ENCODE results near the gene FKTN. TPM values are rescaled to one million over a fixed set of nuclear protein-coding genes. Genes with fewer than 3 reads are reported as not detected.
A peak's percentile ranks its signal among the peaks of the same experiment; 100 is the strongest.

FKTN gene
- total and polyA plus RNA-seq, 4 donors: 3.2 to 36.9 (median 7.4) TPM

DNA sequence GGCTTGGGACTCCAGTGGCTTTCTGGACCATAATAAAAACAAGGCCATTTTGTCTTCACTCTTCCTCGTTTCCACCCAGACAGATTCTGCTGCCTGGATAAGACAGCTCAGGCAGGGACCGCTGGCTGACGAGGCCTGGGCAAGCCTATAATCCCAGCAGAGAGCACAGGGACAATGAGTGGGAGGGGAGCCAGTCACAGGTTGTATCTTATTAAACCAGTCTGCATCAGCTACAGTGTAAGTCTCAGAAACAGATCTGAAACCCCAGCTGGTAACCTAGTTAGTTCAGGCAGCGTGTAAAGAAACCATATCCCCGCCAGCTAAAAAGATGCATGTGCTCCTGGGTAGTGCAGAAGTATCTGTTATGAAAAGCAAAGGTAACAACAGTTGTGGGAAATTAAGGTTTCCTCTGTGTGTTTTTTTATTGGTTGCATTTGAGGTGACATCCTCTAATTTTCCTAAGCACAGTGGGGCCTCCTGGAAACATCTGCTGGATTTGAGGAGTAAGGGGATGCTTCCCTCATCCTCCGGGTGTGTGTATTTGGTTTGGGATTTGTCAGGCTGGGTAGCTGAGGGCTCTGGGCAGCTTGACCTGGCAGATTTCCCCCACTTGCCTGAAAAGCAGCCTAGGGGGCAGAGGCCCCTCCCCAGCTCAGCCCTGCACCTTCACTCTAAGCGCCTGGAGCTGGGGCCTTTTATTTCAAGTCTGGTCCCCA, 89.1 kb downstream of the FKTN start:
- Histone ChIP-seq H3K4me1 (ENCODE audit: control insufficient read depth in 5 of 5, insufficient read depth in 5 of 5, low read length in 5 of 5) (no peaks in the 10 kb centered on the region), H3K4me3 (no peak overlapping the region), H3K27me3 (ENCODE audit: control insufficient read depth in 3 of 3, insufficient read depth in 3 of 3, low read length in 2 of 3) (no peaks in the 10 kb centered on the region), H3K27ac (ENCODE audit: low read depth in 1 of 2, low read length in 1 of 2) (no peak overlapping the region), H3K9ac (ENCODE audit: insufficient read depth in 1 of 2, low read length in 2 of 2) (no peak overlapping the region), H3K9me3 (ENCODE audit: control insufficient read depth in 4 of 4, insufficient read depth in 3 of 4, low read length in 3 of 4) (no peaks in the 10 kb centered on the region), H3K36me3 (ENCODE audit: control insufficient read depth in 4 of 4, insufficient read depth in 4 of 4, low read length in 4 of 4) (no peaks in the 10 kb centered on the region)
- no peak for DNase-seq
- ATAC-seq (ENCODE audit: insufficient read depth, low FRiP score): no peak
- WGBS, 2 donors: 94 to 95% methylated on average over 7 of the region's 7 CpGs
- TF ChIP-seq CTCF (IDR thresholded peaks at IDR 0.05; ENCODE audit: control extremely low read depth, extremely low read depth): no peak

GRCh38 chr9:105647595-105648349, 89.8 kb downstream of the FKTN start:
- Histone ChIP-seq H3K4me3 (no peak overlapping the region), H3K27me3 (ENCODE audit: control insufficient read depth in 3 of 3, insufficient read depth in 3 of 3, low read length in 2 of 3) (no peaks in the 10 kb centered on the region), H3K4me1 (ENCODE audit: control insufficient read depth in 5 of 5, insufficient read depth in 5 of 5, low read length in 5 of 5) (no peaks in the 10 kb centered on the region), H3K9me3 (ENCODE audit: control insufficient read depth in 4 of 4, insufficient read depth in 3 of 4, low read length in 3 of 4) (no peaks in the 10 kb centered on the region), H3K36me3 (ENCODE audit: control insufficient read depth in 4 of 4, insufficient read depth in 4 of 4, low read length in 4 of 4) (no peaks in the 10 kb centered on the region), H3K27ac (ENCODE audit: low read depth in 1 of 2, low read length in 1 of 2) (no peak overlapping the region), H3K9ac (ENCODE audit: insufficient read depth in 1 of 2, low read length in 2 of 2) (no peak overlapping the region)
- DNase-seq: peak in 1 of 3 donors; percentile 2
- TF ChIP-seq CTCF (IDR thresholded peaks at IDR 0.05; ENCODE audit: control extremely low read depth, extremely low read depth): no peak
- 88 to 92% methylated on average over 12 of the region's 12 CpGs for WGBS, 2 donors
- ATAC-seq (ENCODE audit: insufficient read depth, low FRiP score): no peak

GRCh38 chr9:105651806-105652205, 93.9 kb downstream of the FKTN start:
- WGBS, 2 donors: 71 to 82% methylated on average over 4 of the region's 4 CpGs
- Histone ChIP-seq H3K4me1 (ENCODE audit: control insufficient read depth in 5 of 5, insufficient read depth in 5 of 5, low read length in 5 of 5) (peaks cover 0 to 6% (median 0%) of the 10 kb centered on the region in 5 donors), H3K27me3 (ENCODE audit: control insufficient read depth in 3 of 3, insufficient read depth in 3 of 3, low read length in 2 of 3) (peaks cover 0 to 5% (median 3%) of the 10 kb centered on the region in 3 donors), H3K27ac (ENCODE audit: low read depth in 1 of 2, low read length in 1 of 2) (no peak overlapping the region), H3K36me3 (ENCODE audit: control insufficient read depth in 4 of 4, insufficient read depth in 4 of 4, low read length in 4 of 4) (no peaks in the 10 kb centered on the region), H3K9me3 (ENCODE audit: control insufficient read depth in 4 of 4, insufficient read depth in 3 of 4, low read length in 3 of 4) (no peaks in the 10 kb centered on the region), H3K9ac (ENCODE audit: insufficient read depth in 1 of 2, low read length in 2 of 2) (no peak overlapping the region), H3K4me3 (no peak overlapping the region)
- TF ChIP-seq CTCF (IDR thresholded peaks at IDR 0.05; ENCODE audit: control extremely low read depth, extremely low read depth): no peak
- DNase-seq: no peak
- ATAC-seq (ENCODE audit: insufficient read depth, low FRiP score): no peak

Measured in lung (tissue), 12 donors.